Fibroblast of the aortic adventitia (primary cell): ENCODE results near the gene HLA-B. TPM values are rescaled to one million over a fixed set of nuclear protein-coding genes. Genes with fewer than 3 reads are reported as not detected.

Source experiments
- DNase-seq: peaks from one replicate; pipeline ENCODE4 v3.0.0-alpha.2; 2010; ENCODE audit warnings: low read depth
- H3K4me3 ChIP-seq: 2 replicates; pipeline ENCODE4 v1.5.1; 2011; ENCODE audit warnings: low read depth, mild to moderate bottlenecking, control low read depth, low read length, moderate library complexity
- total RNA-seq: library from RNA; depleted of rRNA; stranded (reverse); fragments of >200 nt; gene quantifications from 2 replicates; pipeline ENCODE4 v1.2.3, GENCODE V29; 2012; ENCODE audit warnings: low replicate concordance
- TF ChIP-seq, protein P1 (sequence below): IDR thresholded peaks from 2 replicates; pipeline ENCODE4 v1.5.1; 2011; ENCODE audit warnings: mild to moderate bottlenecking, low read length, control low read depth, inconsistent platforms; ENCODE audit not compliant: insufficient read depth

HLA-B gene
- total RNA-seq, 1 donor, result 84.2 TPM

DNA sequence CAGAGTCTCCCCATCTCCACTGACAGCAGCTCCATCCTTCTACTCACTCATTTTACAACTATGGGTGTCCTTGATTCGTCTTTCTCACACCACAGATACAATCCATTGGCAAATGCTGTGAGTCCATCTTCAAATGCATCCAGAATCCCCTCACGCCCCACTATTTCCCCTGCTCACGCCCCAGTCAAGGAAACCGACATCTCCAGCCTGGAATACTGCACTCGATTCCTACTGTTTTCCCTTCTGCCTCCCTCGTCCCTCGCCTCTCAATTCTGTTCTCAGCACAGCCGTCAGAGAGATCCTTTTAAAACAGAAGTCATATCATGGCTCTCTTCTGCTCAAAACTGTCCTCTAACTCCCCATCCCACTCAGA is 4.7 kb downstream of the HLA-B start:
- DNase-seq, result no peak
- TF ChIP-seq, protein P1, sequence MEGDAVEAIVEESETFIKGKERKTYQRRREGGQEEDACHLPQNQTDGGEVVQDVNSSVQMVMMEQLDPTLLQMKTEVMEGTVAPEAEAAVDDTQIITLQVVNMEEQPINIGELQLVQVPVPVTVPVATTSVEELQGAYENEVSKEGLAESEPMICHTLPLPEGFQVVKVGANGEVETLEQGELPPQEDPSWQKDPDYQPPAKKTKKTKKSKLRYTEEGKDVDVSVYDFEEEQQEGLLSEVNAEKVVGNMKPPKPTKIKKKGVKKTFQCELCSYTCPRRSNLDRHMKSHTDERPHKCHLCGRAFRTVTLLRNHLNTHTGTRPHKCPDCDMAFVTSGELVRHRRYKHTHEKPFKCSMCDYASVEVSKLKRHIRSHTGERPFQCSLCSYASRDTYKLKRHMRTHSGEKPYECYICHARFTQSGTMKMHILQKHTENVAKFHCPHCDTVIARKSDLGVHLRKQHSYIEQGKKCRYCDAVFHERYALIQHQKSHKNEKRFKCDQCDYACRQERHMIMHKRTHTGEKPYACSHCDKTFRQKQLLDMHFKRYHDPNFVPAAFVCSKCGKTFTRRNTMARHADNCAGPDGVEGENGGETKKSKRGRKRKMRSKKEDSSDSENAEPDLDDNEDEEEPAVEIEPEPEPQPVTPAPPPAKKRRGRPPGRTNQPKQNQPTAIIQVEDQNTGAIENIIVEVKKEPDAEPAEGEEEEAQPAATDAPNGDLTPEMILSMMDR, result no peak
- no peak overlapping the region for H3K4me3 ChIP-seq

DNA sequence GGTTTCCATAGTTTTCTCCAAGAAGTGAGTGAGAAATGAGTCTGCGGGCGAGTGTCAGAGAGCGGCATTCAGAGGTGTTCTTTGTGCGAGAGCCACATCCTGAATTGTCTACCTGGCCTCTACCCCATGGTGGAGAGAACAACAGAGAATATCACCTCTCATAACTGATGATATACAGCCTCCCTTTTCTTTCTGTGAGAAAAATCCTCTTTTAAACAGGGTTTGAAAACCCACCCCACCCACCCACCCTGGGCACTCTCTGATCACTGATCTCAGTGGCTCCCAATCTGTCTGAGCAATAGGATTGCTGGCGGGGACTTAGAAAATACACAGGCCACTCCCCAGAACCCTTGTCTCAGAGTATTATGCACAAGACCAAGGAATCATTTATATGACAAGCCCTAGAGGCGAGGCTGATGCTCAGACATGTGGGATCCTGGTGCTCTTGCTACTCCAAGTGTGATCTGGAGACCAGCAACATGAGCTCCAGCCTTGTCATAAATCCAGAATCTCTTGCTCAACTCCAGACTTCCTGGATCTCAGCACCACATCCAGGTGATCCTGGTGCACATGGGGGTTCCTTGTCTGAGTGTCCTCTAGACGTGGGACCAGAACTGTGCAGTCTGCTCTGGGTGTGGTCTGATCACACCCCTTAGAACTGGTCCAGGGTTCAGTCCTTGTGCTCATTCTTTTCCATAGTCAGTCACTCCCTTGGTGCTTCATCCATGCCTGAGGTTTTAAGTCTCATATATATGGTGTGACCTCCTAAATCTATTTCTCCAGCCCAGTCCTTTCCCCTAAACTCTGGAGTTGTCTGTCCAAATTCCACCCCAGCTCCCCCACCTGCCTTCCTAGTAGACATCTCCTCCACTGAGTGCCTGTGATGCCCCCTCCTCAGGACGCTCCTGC is 5.3 kb downstream of the HLA-B start:
- DNase-seq, result no peak
- H3K4me3 ChIP-seq, result no peak overlapping the region
- TF ChIP-seq, protein P1, result no peak

DNA sequence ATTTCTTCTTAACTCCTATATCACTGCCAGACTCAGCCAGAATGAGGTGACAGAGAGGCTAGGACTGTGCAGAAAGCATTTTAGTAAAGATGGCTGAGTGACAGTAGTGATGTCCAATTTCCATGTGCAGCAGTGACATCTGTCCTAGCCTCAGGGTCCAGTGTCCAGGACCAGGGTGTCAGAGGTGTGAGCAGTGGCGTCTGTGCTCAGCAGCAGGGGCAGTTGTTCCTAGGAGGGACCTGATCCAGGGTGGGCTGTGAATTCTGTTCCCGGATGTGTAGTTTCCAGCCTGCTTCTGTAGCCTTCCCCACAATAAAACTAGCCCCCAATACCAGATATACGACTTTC is 6.0 kb downstream of the HLA-B start:
- DNase-seq, result no peak
- TF ChIP-seq, protein P1, result no peak

DNA sequence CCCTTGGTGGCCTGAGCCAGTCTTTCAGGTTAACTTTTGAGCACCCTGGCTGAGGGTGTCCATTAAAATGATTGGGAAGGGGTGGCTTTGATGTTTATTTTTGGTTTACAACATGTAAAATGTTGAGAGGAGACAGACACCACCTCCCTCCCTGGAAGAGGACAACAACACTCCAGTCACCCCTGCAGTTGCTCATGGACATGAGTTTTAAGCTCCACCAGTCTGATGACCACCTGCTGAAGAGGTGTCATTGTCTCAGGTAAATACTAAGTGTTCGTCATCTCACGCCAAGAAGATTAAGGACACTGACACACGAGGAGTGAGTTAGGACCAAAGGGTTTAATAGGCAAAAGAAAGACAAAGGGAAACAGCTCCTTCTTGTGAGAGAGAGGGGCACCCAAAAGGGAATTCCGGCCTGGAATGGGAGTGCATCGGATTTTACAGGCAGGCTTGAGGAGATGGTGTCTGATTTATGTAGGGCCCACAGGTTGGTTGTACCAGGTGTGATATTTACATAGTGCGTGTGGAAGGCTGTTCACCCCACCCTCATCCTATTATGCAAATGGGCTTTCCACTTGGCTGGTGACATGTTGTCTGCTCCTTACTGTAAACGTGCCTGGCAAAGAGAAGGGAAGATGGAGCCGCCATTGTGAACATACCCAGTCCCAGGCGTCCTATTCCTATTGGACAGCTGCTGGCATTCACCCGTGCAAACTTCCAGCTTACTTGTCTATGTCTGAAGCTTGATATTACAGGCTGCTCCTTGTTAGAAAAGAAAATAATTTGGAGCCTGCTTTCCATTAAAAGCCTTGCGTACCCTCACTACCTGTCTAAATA is 6.6 kb downstream of the HLA-B start:
- TF ChIP-seq, protein P1, result no peak
- H3K4me3 ChIP-seq, result no peak overlapping the region
- no peak for DNase-seq

More for the DNA sequence above, 6.0 kb downstream of the HLA-B start:
- no peak overlapping the region for H3K4me3 ChIP-seq

DNA sequence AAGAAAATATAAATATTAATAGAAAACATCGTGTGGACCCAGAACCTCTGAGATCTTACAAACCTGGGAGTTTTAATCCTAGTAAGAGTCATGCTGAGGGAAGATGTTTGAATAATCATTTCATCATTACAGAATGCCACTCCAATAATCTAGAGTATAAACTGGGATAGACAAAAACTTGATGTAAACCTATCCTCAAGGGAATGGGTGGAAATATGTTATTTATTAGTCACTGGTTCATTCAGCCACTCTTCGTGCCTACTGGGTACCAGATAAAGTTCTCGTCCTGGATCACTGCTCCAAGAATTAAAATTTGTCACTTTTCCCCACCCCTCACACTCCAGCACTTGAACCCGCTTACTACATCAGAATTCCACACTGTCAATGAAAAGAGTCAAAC is 7.7 kb downstream of the HLA-B start:
- TF ChIP-seq, protein P1, result no peak
- no peak for DNase-seq
- no peak overlapping the region for H3K4me3 ChIP-seq

DNA sequence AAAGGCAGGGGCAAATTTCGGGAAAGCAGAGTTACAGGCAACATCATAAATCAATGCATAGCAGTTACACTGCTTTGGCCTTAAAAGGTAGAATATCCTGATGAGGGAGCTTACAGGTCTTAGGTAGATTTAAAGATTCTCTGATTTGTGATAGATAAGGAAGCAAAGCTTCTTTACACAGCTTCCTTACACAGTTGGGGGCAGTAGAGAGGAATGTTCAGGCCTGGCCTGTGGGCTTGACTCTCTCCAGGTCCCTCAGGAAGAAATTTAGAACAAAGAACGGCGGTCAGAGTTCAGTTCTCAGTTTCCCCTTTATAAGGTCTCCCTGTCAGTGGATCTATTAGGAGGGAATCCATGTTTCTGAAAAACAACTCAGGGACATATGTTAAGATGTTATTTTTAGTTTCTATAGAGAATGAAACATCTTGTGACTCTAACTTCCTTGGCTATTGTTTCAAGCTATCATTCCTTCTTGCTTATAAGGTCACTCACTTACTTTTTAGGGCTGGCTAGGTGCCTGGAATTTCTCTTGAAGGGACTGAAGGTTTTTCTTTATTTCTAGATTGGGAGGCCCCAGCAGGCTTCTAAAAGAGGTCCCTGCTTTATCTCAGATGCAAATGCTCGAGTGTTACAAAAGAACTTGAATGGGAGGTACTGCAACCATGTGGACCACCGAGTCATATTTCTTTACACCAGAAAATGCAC is 11.8 kb downstream of the HLA-B start:
- TF ChIP-seq, protein P1, result no peak
- DNase-seq, result peak; percentile 72
- no peak overlapping the region for H3K4me3 ChIP-seq
